Smooth muscle cell (in vitro differentiated cells): ENCODE measurements around the gene CNNM2. TPM values are rescaled to one million over a fixed set of nuclear protein-coding genes. Genes with fewer than 3 reads are reported as not detected.

Experiments
- DNase-seq: peaks from one replicate; lab custom pipeline; 2025; ENCODE audit not compliant: unreplicated experiment; lab: John Stamatoyannopoulos, UW
- H2AFZ ChIP-seq: fragments of 200-600 bp; sonication (generic); 2 replicates; pipeline ENCODE4 v1.6.0; 2016; ENCODE audit warnings: antibody characterized with exemption, low read depth, mild to moderate bottlenecking
- H3F3A ChIP-seq: fragments of 200-600 bp; sonication (generic); 2 replicates; pipeline ENCODE4 v1.6.0; 2017; ENCODE audit warnings: antibody characterized with exemption, low read depth
- H3K27ac ChIP-seq: fragments of 200-600 bp; sonication (generic); 2 replicates; pipeline ENCODE4 v1.5.1; 2016; ENCODE audit warnings: low read depth, mild to moderate bottlenecking
- H3K27me3 ChIP-seq: fragments of 200-600 bp; sonication (generic); 2 replicates; pipeline ENCODE4 v1.6.1; 2016; ENCODE audit warnings: low read depth, mild to moderate bottlenecking
- H3K36me3 ChIP-seq: fragments of 200-600 bp; sonication (generic); 2 replicates; pipeline ENCODE4 v1.5.1; 2016; ENCODE audit warnings: low read depth
- H3K4me1 ChIP-seq: fragments of 200-600 bp; sonication (generic); 2 replicates; pipeline ENCODE4 v1.5.1; 2016; ENCODE audit warnings: low read depth
- H3K4me2 ChIP-seq: fragments of 200-600 bp; sonication (generic); 2 replicates; pipeline ENCODE4 v1.6.0; 2016; ENCODE audit warnings: mild to moderate bottlenecking
- H3K4me3 ChIP-seq: fragments of 200-600 bp; sonication (generic); 2 replicates; pipeline ENCODE4 v1.5.1; 2016; ENCODE audit warnings: mild to moderate bottlenecking
- H3K79me2 ChIP-seq: fragments of 200-600 bp; sonication (generic); 2 replicates; pipeline ENCODE4 v1.6.0; 2016; ENCODE audit warnings: low read depth, mild to moderate bottlenecking
- H3K9ac ChIP-seq: fragments of 200-600 bp; sonication (generic); 2 replicates; pipeline ENCODE4 v1.6.0; 2016; ENCODE audit warnings: low read depth
- H3K9me3 ChIP-seq: fragments of 200-600 bp; sonication (generic); replicated peaks from 2 replicates; pipeline ENCODE4 v1.5.1; 2016; ENCODE audit warnings: low read depth
- H4K20me1 ChIP-seq: fragments of 200-600 bp; sonication (generic); 2 replicates; pipeline ENCODE4 v1.6.0; 2016; ENCODE audit warnings: low read depth
- CTCF ChIP-seq: fragments of 200-600 bp; sonication (generic); IDR thresholded peaks from 2 replicates; pipeline ENCODE4 v1.5.1; 2017; ENCODE audit warnings: borderline replicate concordance, mild to moderate bottlenecking, antibody characterized with exemption; ENCODE audit not compliant: insufficient read depth, poor library complexity, severe bottlenecking
- WGBS: methylation state at CpG from one replicate; pipeline ENCODE4 v1.1.7; 2016; ENCODE audit warnings: low lambda C conversion rate; 5-methylcytosine and 5-hydroxymethylcytosine counted together
- polyA plus RNA-seq: library from polyadenylated mRNA; unstranded; fragments of >200 nt; fragmentation: Nextera tagmentation; extraction: Ambion mirVana; gene quantifications from 2 replicates; pipeline ENCODE4 v1.2.1, GENCODE V29; 2016
- total RNA-seq: library from RNA; depleted of rRNA; stranded (reverse); fragments of >200 nt; gene quantifications from 2 replicates; pipeline ENCODE4 v1.2.3, GENCODE V29; 2014

The CNNM2 gene
- total and polyA plus RNA-seq, 2 experiments from 2014 or later = 5.5 to 8.4 TPM

- TF ChIP-seq CTCF = no peak
- Histone ChIP-seq H3K36me3 (no peaks in the 10 kb centered on the region), H4K20me1 (no peaks in the 10 kb centered on the region), H3K27ac (no peak overlapping the region), H3K4me2 (no peak overlapping the region), H3K9ac (no peak overlapping the region), H3K79me2 (no peaks in the 10 kb centered on the region), H3K4me3 (no peak overlapping the region), H3K27me3 (no peaks in the 10 kb centered on the region), H3K4me1 (no peaks in the 10 kb centered on the region), H3K9me3 (no peaks in the 10 kb centered on the region), H3F3A (no peaks in the 10 kb centered on the region), H2AFZ (no peak overlapping the region)
- WGBS = 94% methylated on average over 1 of the region's 1 CpG
- no peak for DNase-seq
Observed at GRCh38 chr10:102959360-102959759, 41.3 kb downstream of the CNNM2 start.

GRCh38 chr10:102960157-102960556 is 42.1 kb downstream of the CNNM2 start:
- Histone ChIP-seq H3K9ac (no peak overlapping the region), H3K4me1 (no peaks in the 10 kb centered on the region), H2AFZ (no peak overlapping the region), H3K4me3 (no peak overlapping the region), H3K27me3 (no peaks in the 10 kb centered on the region), H3F3A (no peaks in the 10 kb centered on the region), H4K20me1 (no peaks in the 10 kb centered on the region), H3K36me3 (no peaks in the 10 kb centered on the region), H3K4me2 (no peak overlapping the region), H3K79me2 (no peaks in the 10 kb centered on the region), H3K9me3 (no peaks in the 10 kb centered on the region), H3K27ac (no peak overlapping the region)
- 93% methylated on average over 5 of the region's 5 CpGs for WGBS
- DNase-seq = no peak
- no peak for TF ChIP-seq CTCF

- no peak overlapping the region for H3K4me2 ChIP-seq
- no peaks in the 10 kb centered on the region for H3F3A ChIP-seq
- TF ChIP-seq CTCF = no peak
- 94% methylated on average over 1 of the region's 1 CpG for WGBS
- no peak overlapping the region for H3K9ac ChIP-seq
- no peaks in the 10 kb centered on the region for H3K36me3 ChIP-seq
- H3K79me2 ChIP-seq = no peaks in the 10 kb centered on the region
- no peak overlapping the region for H3K27ac ChIP-seq
- H3K9me3 ChIP-seq = no peaks in the 10 kb centered on the region
- no peak overlapping the region for H3K4me3 ChIP-seq
- DNase-seq = no peak
- H3K4me1 ChIP-seq = no peaks in the 10 kb centered on the region
- no peak overlapping the region for H2AFZ ChIP-seq
- H3K27me3 ChIP-seq = no peaks in the 10 kb centered on the region
- H4K20me1 ChIP-seq = no peaks in the 10 kb centered on the region
Observed at GRCh38 chr10:102962267-102962666, 44.2 kb downstream of the CNNM2 start.

- Histone ChIP-seq H4K20me1 (no peaks in the 10 kb centered on the region), H3K4me1 (no peaks in the 10 kb centered on the region), H2AFZ (no peak overlapping the region), H3K27ac (no peak overlapping the region), H3F3A (no peaks in the 10 kb centered on the region), H3K79me2 (no peaks in the 10 kb centered on the region), H3K4me2 (no peak overlapping the region), H3K9me3 (no peaks in the 10 kb centered on the region), H3K36me3 (no peaks in the 10 kb centered on the region), H3K27me3 (no peaks in the 10 kb centered on the region), H3K4me3 (no peak overlapping the region), H3K9ac (no peak overlapping the region)
- no peak for DNase-seq
- TF ChIP-seq CTCF = no peak
- WGBS = 66% methylated on average over 6 of the region's 6 CpGs
Observed at GRCh38 chr10:102962951-102963755, 45.1 kb downstream of the CNNM2 start.
